ENCODE results near the gene THTPA. TPM values are rescaled to one million over a fixed set of nuclear protein-coding genes. Genes with fewer than 3 reads are reported as not detected.
"Not testable (repeated sequence)": the region's sequence is repeated elsewhere in the genome, so short reads cannot be mapped to it uniquely, and the experiment has no call there.

THTPA gene
- polyA plus RNA-seq, 3 donors, result 15.3 to 18.2 (median 17.0) TPM

GRCh38 chr14:23590198-23590597 lies 34.1 kb downstream of the THTPA start:
- H3K9me3 ChIP-seq (replicated peaks in 1 of 2; ENCODE audit: control insufficient read depth in 1 of 2, insufficient read depth in 1 of 2, low read length in 2 of 2), result no peaks in the 10 kb centered on the region
- H3K36me3 Mint-ChIP-seq, result no peaks in the 10 kb centered on the region
- H2AFZ ChIP-seq (ENCODE audit: insufficient read depth, low read depth, low read length, poor library complexity, severe bottlenecking), result no peak overlapping the region
- peaks cover 2 to 21% (median 7%) of the 10 kb centered on the region in 3 donors for H3K27me3 Mint-ChIP-seq (ENCODE audit: low read depth in 3 of 3)
- H3K36me3 ChIP-seq (replicated peaks in 1 of 2; ENCODE audit: control insufficient read depth in 1 of 2, insufficient read depth in 2 of 2, low read length in 2 of 2), result no peaks in the 10 kb centered on the region
- H3K4me1 Mint-ChIP-seq, result peaks cover 7% of the 10 kb centered on the region
- no CpG with 5 or more reads among the region's 4 CpGs for WGBS (ENCODE audit: insufficient coverage)
- H3K9ac ChIP-seq (ENCODE audit: insufficient read depth, low read length, poor library complexity, severe bottlenecking), result no peak overlapping the region
- peaks cover 5 to 7% of the 10 kb centered on the region in 2 donors for H3K4me1 ChIP-seq (ENCODE audit: control insufficient read depth in 1 of 2, insufficient read depth in 2 of 2, low read length in 2 of 2)
- peaks cover 0 to 2% of the 10 kb centered on the region in 2 donors for H3K27me3 ChIP-seq (ENCODE audit: control insufficient read depth in 2 of 2, insufficient read depth in 2 of 2, low read length in 2 of 2)
- H3K4me2 ChIP-seq (replicated peaks; ENCODE audit: extremely low read depth, low read length, poor library complexity, severe bottlenecking), result no peak overlapping the region
- no peak for DNase-seq
- no peaks in the 10 kb centered on the region for H4K20me1 ChIP-seq (ENCODE audit: insufficient read depth, low read length)
- no peak overlapping the region for H3K27ac Mint-ChIP-seq
- intact Hi-C loops (cut with micrococcal nuclease), result no loop called here
- H3K9me3 Mint-ChIP-seq, result peaks cover 0 to 10% (median 4%) of the 10 kb centered on the region in 7 donors
- no peaks in the 10 kb centered on the region for H3K79me2 ChIP-seq (ENCODE audit: insufficient read depth, low read length)
- H3K27ac ChIP-seq (ENCODE audit: low read depth in 1 of 2, low read length in 2 of 2), result no peak overlapping the region
- no peak for TF ChIP-seq CTCF (IDR thresholded peaks at IDR 0.05)
- no peak overlapping the region for H3K4me3 Mint-ChIP-seq
- H3K4me3 ChIP-seq (replicated peaks in 1 of 3; ENCODE audit: low read depth in 2 of 3, low read length in 3 of 3), result no peak overlapping the region

- H3K4me3 Mint-ChIP-seq; H3K4me1 Mint-ChIP-seq; H2AFZ ChIP-seq (ENCODE audit: insufficient read depth, low read depth, low read length, poor library complexity, severe bottlenecking); DNase-seq; H3K27me3 ChIP-seq (ENCODE audit: control insufficient read depth in 2 of 2, insufficient read depth in 2 of 2, low read length in 2 of 2); H4K20me1 ChIP-seq (ENCODE audit: insufficient read depth, low read length); H3K4me3 ChIP-seq (replicated peaks in 1 of 3; ENCODE audit: low read depth in 2 of 3, low read length in 3 of 3); H3K9me3 ChIP-seq (replicated peaks in 1 of 2; ENCODE audit: control insufficient read depth in 1 of 2, insufficient read depth in 1 of 2, low read length in 2 of 2); H3K27ac Mint-ChIP-seq; H3K36me3 ChIP-seq (replicated peaks in 1 of 2; ENCODE audit: control insufficient read depth in 1 of 2, insufficient read depth in 2 of 2, low read length in 2 of 2); H3K4me1 ChIP-seq (ENCODE audit: control insufficient read depth in 1 of 2, insufficient read depth in 2 of 2, low read length in 2 of 2); H3K9ac ChIP-seq (ENCODE audit: insufficient read depth, low read length, poor library complexity, severe bottlenecking); H3K27ac ChIP-seq (ENCODE audit: low read depth in 1 of 2, low read length in 2 of 2); H3K79me2 ChIP-seq (ENCODE audit: insufficient read depth, low read length); H3K4me2 ChIP-seq (replicated peaks; ENCODE audit: extremely low read depth, low read length, poor library complexity, severe bottlenecking); intact Hi-C loops (cut with micrococcal nuclease); H3K36me3 Mint-ChIP-seq: not testable (repeated sequence)
- WGBS (ENCODE audit: insufficient coverage), result no CpG with 5 or more reads among the region's 3 CpGs
- peaks cover 0 to 11% (median 4%) of the 10 kb centered on the region in 7 donors for H3K9me3 Mint-ChIP-seq
- H3K27me3 Mint-ChIP-seq (ENCODE audit: low read depth in 3 of 3), result peaks cover 2 to 11% (median 4%) of the 10 kb centered on the region in 3 donors
Observed at GRCh38 chr14:23594191-23594590, 38.1 kb downstream of the THTPA start.
